Cerebellar cortex (tissue), 1 donor: ENCODE results near the gene ZSWIM4.
"Not testable (repeated sequence)": the region's sequence is repeated elsewhere in the genome, so short reads cannot be mapped to it uniquely, and the experiment has no call there.

ENCODE experiments used
- DNase-seq: peaks from one replicate; pipeline ENCODE4 v3.0.0-alpha.2; 2015; ENCODE audit warnings: low spot score

Gene ZSWIM4

GRCh38 chr19:13794757-13795589 lies at the start of gene ZSWIM4:
ZSWIM4 (plus strand) TSS chr19:13795443; CDS start chr19:13795649, 206 bp downstream.
- DNase-seq: peak; percentile 99

- no peak for DNase-seq
Observed at GRCh38 chr19:13747098-13747453, 48.2 kb upstream of the ZSWIM4 start.

- DNase-seq: no peak
Observed at GRCh38 chr19:13748169-13748828, 46.9 kb upstream of the ZSWIM4 start.

- no peak for DNase-seq
Observed at GRCh38 chr19:13751436-13751835, 43.8 kb upstream of the ZSWIM4 start.

GRCh38 chr19:13753622-13754021 lies 41.6 kb upstream of the ZSWIM4 start:
- DNase-seq: not testable (repeated sequence)

- DNase-seq: no peak
Observed at GRCh38 chr19:13756210-13756609, 39.0 kb upstream of the ZSWIM4 start.

- no peak for DNase-seq
Observed at GRCh38 chr19:13757805-13758772, 37.2 kb upstream of the ZSWIM4 start.

GRCh38 chr19:13758795-13759194 lies 36.4 kb upstream of the ZSWIM4 start:
- no peak for DNase-seq

GRCh38 chr19:13761423-13761822 lies 33.8 kb upstream of the ZSWIM4 start:
- DNase-seq: no peak

- DNase-seq: no peak
Observed at GRCh38 chr19:13762635-13763235, 32.5 kb upstream of the ZSWIM4 start.

GRCh38 chr19:13763265-13763664 lies 32.0 kb upstream of the ZSWIM4 start:
- DNase-seq: no peak

- peak; percentile 70 for DNase-seq
Observed at GRCh38 chr19:13764101-13764807, 31.0 kb upstream of the ZSWIM4 start, which contains the start of gene MRI1. MRI1 (plus strand) TSS chr19:13764522; CDS start chr19:13764589, 67 bp downstream.

- DNase-seq: no peak
Observed at GRCh38 chr19:13764821-13765394, 30.3 kb upstream of the ZSWIM4 start.

- DNase-seq: no peak
Observed at GRCh38 chr19:13765395-13766094, 29.7 kb upstream of the ZSWIM4 start.

- DNase-seq: no peak
Observed at GRCh38 chr19:13766095-13766481, 29.2 kb upstream of the ZSWIM4 start.

- no peak for DNase-seq
Observed at GRCh38 chr19:13768510-13768909, 26.7 kb upstream of the ZSWIM4 start.

GRCh38 chr19:13770013-13770635 lies 25.1 kb upstream of the ZSWIM4 start:
- no peak for DNase-seq

GRCh38 chr19:13774217-13775191 lies 20.7 kb upstream of the ZSWIM4 start, which contains the start of gene C19orf53:
C19orf53 (plus strand) TSS chr19:13774456; CDS start chr19:13774478, 22 bp downstream.
- peak; percentile 96 for DNase-seq
